Vagina (tissue), 2 donors: ENCODE data around the gene ABHD16B.

ENCODE experiments used
- POLR2A ChIP-seq, 2 donors: fragments of 450-650 bp; IDR thresholded peaks; one replicate each; pipeline ENCODE4 v1.6.1; 2017; ENCODE audit warnings: antibody characterized with exemption in 2 of 2, mild to moderate bottlenecking in 2 of 2, moderate library complexity in 2 of 2
- TF ChIP-seq, protein P1 (sequence below), 3 experiments: fragments of 450-650 bp in 2 of 3; fragments of 200-600 bp in 1 of 3; sonication (generic) in 1 of 3; IDR thresholded peaks; one replicate each; pipeline ENCODE4 v1.5.1; 2017 to 2019; ENCODE audit warnings: antibody characterized with exemption in 3 of 3, mild to moderate bottlenecking in 2 of 3, moderate library complexity in 2 of 3

DNA sequence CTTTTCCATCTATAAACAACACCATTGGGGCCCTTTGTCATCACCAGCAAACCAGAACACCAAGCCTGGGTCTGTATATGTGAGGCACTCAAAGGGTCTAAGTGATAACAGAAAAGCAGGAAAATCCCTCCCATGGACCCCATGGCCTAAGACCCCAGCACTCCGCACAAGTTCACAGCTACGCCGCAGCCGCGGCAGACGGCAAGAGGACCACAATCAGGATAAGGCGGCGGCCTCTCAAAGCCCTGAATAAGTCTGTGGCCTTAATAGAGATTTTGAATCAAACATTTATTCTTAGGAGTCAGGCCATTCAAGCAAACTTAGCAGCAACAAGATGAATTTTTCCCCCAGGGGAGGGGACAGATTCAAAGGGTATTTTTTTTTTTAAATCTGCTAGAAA lies 33.2 kb upstream of the ABHD16B start:
- TF ChIP-seq, protein P1, sequence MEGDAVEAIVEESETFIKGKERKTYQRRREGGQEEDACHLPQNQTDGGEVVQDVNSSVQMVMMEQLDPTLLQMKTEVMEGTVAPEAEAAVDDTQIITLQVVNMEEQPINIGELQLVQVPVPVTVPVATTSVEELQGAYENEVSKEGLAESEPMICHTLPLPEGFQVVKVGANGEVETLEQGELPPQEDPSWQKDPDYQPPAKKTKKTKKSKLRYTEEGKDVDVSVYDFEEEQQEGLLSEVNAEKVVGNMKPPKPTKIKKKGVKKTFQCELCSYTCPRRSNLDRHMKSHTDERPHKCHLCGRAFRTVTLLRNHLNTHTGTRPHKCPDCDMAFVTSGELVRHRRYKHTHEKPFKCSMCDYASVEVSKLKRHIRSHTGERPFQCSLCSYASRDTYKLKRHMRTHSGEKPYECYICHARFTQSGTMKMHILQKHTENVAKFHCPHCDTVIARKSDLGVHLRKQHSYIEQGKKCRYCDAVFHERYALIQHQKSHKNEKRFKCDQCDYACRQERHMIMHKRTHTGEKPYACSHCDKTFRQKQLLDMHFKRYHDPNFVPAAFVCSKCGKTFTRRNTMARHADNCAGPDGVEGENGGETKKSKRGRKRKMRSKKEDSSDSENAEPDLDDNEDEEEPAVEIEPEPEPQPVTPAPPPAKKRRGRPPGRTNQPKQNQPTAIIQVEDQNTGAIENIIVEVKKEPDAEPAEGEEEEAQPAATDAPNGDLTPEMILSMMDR (IDR thresholded peaks at IDR 0.05), result no peak
- TF ChIP-seq POLR2A (IDR thresholded peaks at IDR 0.05), result no peak
